ENCODE measurements around the gene CUL5.
A peak's percentile ranks its signal among the peaks of the same experiment; 100 is the strongest.
"Not testable (repeated sequence)": the region's sequence is repeated elsewhere in the genome, so short reads cannot be mapped to it uniquely, and the experiment has no call there.

The CUL5 gene

GRCh38 chr11:108117746-108118371, 109.2 kb downstream of the CUL5 start:
- no peak for DNase-seq

GRCh38 chr11:108120936-108121273, 112.2 kb downstream of the CUL5 start:
- not testable (repeated sequence) for DNase-seq

- peak; percentile 95 for DNase-seq
These were observed 112.8 kb downstream of the CUL5 start, which contains the start of gene ACAT1 for GRCh38 chr11:108121274-108122155. Gene ACAT1 (plus strand): TSS chr11:108121567. CDS start chr11:108121607, 40 bp downstream.

- DNase-seq = no peak
These were observed 113.5 kb downstream of the CUL5 start for GRCh38 chr11:108122166-108122628.

GRCh38 chr11:108125096-108125495, 116.4 kb downstream of the CUL5 start:
- no peak for DNase-seq

GRCh38 chr11:108128772-108129171, 120.1 kb downstream of the CUL5 start:
- no peak for DNase-seq

GRCh38 chr11:108131993-108132392, 123.3 kb downstream of the CUL5 start:
- no peak for DNase-seq

GRCh38 chr11:108132993-108133538, 124.4 kb downstream of the CUL5 start:
- not testable (repeated sequence) for DNase-seq

- peak; percentile 38 for DNase-seq
These were observed 127.3 kb downstream of the CUL5 start for GRCh38 chr11:108135845-108136544.

GRCh38 chr11:108137212-108137611, 128.5 kb downstream of the CUL5 start:
- no peak for DNase-seq

- DNase-seq = no peak
These were observed 133.6 kb downstream of the CUL5 start for GRCh38 chr11:108142304-108142703.

- DNase-seq = no peak
These were observed 135.9 kb downstream of the CUL5 start for GRCh38 chr11:108144615-108145014.

GRCh38 chr11:108147150-108147549, 138.5 kb downstream of the CUL5 start:
- no peak for DNase-seq

GRCh38 chr11:108148556-108148955, 139.9 kb downstream of the CUL5 start:
- DNase-seq = no peak

GRCh38 chr11:108154591-108154990, 145.9 kb downstream of the CUL5 start:
- DNase-seq = no peak

Measured in stimulated activated CD4-positive, alpha-beta T cell treated with anti-CD3 and anti-CD28 coated beads, Interleukin-1b, Interleukin-23, amount 100 ng/mL, for 48 hours (primary cell).